ENCODE results near the gene KCTD15.

KCTD15 gene

DNA sequence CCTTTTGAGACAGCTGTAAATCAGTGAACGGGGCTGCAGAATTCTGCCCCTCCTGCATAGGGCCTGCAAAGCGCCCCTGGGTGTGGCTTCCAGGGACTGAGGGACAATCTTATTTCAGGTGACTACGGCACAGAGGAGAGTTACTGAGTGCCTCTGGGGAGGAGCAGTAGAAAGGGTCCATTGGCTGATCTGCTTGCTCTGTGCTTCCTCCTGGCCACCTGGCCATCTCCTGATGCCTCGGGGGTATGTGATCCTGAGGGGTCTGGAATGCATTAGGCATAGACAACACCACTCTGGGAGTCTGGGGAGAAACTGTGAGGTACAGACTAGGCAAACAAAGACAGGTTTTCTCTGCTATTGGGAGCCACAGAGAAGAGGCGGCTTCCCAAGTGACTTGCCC is 2.8 kb downstream of the KCTD15 start:
- intact Hi-C loops (cut with DNase I; ENCODE audit: low total_unique reads), result loop anchor here (5.0 kb wide), 1 partner anchor 198 kb away; no protein-coding TSS in a partner anchor
- H3K4me1 ChIP-seq, result peaks cover 0 to 46% (median 19%) of the 10 kb centered on the region in 4 donors
- H3K36me3 ChIP-seq, result peaks cover 0 to 38% (median 21%) of the 10 kb centered on the region in 3 donors
- H3K4me3 ChIP-seq, result peak overlapping the region; percentile 83 to 91
- H3K27ac ChIP-seq, result peak overlapping the region; percentile 84 to 97
- no peaks in the 10 kb centered on the region for H3K9me3 ChIP-seq
- H3K27me3 ChIP-seq, result no peaks in the 10 kb centered on the region
- no peak for DNase-seq
- TF ChIP-seq, protein P1, sequence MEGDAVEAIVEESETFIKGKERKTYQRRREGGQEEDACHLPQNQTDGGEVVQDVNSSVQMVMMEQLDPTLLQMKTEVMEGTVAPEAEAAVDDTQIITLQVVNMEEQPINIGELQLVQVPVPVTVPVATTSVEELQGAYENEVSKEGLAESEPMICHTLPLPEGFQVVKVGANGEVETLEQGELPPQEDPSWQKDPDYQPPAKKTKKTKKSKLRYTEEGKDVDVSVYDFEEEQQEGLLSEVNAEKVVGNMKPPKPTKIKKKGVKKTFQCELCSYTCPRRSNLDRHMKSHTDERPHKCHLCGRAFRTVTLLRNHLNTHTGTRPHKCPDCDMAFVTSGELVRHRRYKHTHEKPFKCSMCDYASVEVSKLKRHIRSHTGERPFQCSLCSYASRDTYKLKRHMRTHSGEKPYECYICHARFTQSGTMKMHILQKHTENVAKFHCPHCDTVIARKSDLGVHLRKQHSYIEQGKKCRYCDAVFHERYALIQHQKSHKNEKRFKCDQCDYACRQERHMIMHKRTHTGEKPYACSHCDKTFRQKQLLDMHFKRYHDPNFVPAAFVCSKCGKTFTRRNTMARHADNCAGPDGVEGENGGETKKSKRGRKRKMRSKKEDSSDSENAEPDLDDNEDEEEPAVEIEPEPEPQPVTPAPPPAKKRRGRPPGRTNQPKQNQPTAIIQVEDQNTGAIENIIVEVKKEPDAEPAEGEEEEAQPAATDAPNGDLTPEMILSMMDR (IDR thresholded peaks at IDR 0.05), result no peak

DNA sequence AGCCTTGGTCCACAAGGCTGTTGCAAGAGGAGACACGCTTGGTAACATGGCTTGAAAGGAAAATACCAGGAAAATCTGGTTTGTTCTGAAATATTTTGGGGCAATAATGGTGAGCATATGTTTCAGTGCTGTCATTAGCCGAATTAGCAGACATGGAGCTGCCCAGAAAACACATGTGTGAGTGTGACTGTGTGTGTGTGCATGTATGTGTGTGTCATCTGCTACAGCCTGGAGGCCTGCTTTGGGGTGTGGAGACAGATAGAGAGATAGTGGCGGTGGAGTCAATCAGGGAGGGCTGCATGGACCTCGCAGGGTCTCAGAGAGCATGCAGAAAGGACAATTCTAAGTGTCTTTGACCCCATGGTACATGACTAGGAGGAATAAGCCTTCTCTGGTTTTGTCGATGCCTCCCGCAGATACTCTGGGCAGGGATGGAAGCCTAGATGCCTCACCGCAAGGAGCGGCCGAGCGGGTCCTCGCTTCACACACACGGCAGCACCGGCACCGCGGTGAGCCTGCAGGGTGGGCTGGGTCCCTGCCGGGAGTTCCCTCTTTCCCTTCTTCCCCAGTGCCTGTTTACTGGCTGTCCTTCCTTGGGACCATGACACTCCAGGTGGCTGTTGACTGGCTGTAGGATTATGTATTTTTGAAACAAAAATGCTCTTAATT is 3.5 kb downstream of the KCTD15 start:
- intact Hi-C loops (cut with DNase I; ENCODE audit: low total_unique reads), result no loop called here
- Histone ChIP-seq H3K4me3 (no peak overlapping the region), H3K27me3 (no peaks in the 10 kb centered on the region), H3K27ac (peak overlapping the region in 1 of 2 donors; percentile 97), H3K9me3 (no peaks in the 10 kb centered on the region), H3K4me1 (peaks cover 0 to 47% (median 19%) of the 10 kb centered on the region in 4 donors), H3K36me3 (peaks cover 0 to 45% (median 26%) of the 10 kb centered on the region in 3 donors)
- TF ChIP-seq, protein P1 (IDR thresholded peaks at IDR 0.05), result no peak
- DNase-seq, result no peak

DNA sequence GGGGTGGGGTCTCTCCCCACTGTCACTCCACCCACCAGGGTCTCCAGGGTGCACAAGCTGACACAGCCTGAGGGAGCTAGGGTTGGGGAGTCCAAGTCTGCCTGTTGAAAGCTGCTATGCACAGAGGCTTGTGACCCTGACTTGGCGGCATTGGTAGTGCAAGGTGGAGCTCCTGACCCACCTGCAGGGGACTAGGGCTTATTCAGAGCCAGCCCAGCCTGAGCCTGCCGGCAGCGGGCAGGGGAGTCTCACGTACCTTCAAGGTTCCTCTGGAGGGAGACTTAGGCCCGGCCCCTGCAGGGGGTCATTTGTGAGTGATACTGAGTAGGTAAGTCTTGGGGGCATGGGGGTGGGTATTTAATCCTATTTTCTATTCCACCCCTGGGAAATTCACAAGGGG is 4.7 kb downstream of the KCTD15 start:
- TF ChIP-seq, protein P1 (IDR thresholded peaks at IDR 0.05), result no peak
- intact Hi-C loops (cut with DNase I; ENCODE audit: low total_unique reads), result no loop called here
- H3K4me1 ChIP-seq, result peaks cover 0 to 53% (median 19%) of the 10 kb centered on the region in 4 donors
- DNase-seq, result no peak
- no peak overlapping the region for H3K4me3 ChIP-seq
- peak overlapping the region in 1 of 2 donors; percentile 45 for H3K27ac ChIP-seq
- no peaks in the 10 kb centered on the region for H3K27me3 ChIP-seq
- H3K36me3 ChIP-seq, result peaks cover 0 to 56% (median 28%) of the 10 kb centered on the region in 3 donors
- no peaks in the 10 kb centered on the region for H3K9me3 ChIP-seq

DNA sequence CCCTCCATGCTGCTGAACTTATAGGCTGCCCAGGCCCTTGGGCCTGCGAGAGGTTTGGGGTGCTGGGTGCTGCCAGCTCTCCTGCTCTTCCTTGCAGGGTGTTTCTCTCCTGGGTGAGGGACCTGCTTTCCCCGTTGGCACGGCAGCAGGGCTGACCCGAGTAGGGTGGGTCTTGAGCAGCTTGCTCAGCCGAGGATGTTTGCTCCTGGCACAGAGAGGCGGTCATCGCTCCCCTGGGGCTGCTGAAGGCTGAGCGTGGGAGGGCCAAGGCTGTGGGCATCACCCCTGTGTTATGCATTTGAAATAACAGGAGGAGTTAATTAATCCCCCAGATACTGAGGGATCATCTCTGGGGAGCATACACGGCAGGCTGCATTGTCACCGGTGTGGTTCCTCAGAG is 5.3 kb downstream of the KCTD15 start:
- peak overlapping the region in 1 of 2 donors; percentile 45 for H3K27ac ChIP-seq
- H3K36me3 ChIP-seq, result peaks cover 5 to 62% (median 34%) of the 10 kb centered on the region in 3 donors
- H3K27me3 ChIP-seq, result no peaks in the 10 kb centered on the region
- intact Hi-C loops (cut with DNase I; ENCODE audit: low total_unique reads), result no loop called here
- H3K9me3 ChIP-seq, result no peaks in the 10 kb centered on the region
- DNase-seq, result no peak
- no peak overlapping the region for H3K4me3 ChIP-seq
- TF ChIP-seq, protein P1 (IDR thresholded peaks at IDR 0.05), result no peak
- peaks cover 0 to 53% (median 19%) of the 10 kb centered on the region in 4 donors for H3K4me1 ChIP-seq

DNA sequence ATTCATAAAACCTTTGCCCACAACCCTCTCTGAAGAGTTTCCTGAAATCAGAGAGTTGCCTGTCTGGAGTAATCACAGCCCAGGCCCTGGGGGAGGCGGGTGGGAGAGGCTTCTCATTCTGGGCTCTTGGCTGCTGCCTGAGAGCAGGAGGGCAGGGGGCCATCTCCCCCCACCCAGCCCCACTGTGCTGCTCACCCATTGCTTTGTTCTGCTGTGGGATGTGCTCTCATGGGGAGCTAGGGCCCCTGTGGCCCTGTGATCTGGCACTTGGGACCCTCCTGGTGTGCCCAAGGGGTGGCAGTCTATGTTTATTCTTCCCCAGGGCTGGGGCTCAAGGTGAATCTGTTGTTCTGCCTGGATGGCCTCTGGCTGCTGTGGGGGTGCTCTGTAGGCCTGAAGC is 6.1 kb downstream of the KCTD15 start:
- DNase-seq, result no peak
- Histone ChIP-seq H3K9me3 (no peaks in the 10 kb centered on the region), H3K27me3 (no peaks in the 10 kb centered on the region), H3K4me3 (no peak overlapping the region), H3K4me1 (peaks cover 0 to 53% (median 19%) of the 10 kb centered on the region in 4 donors), H3K27ac (peak overlapping the region in 1 of 2 donors; percentile 77), H3K36me3 (peaks cover 9 to 70% (median 42%) of the 10 kb centered on the region in 3 donors)
- TF ChIP-seq, protein P1 (IDR thresholded peaks at IDR 0.05), result no peak
- intact Hi-C loops (cut with DNase I; ENCODE audit: low total_unique reads), result no loop called here

All from tibial artery (tissue), 4 donors.